CD4-positive, alpha-beta T cell treated with Interleukin-4 for 1 hour (primary cell): ENCODE data around the gene CCL18.
"Not testable (repeated sequence)": the region's sequence is repeated elsewhere in the genome, so short reads cannot be mapped to it uniquely, and the experiment has no call there.

Experiments used
- DNase-seq, 2 donors: peaks; one replicate each; pipeline ENCODE4 v3.0.0-alpha.2; 2020 to 2022

The CCL18 gene

GRCh38 chr17:36063786-36064541 lies at the start of gene CCL18:
CCL18 (plus strand) TSS chr17:36064272; CDS start chr17:36064343, 71 bp downstream.
- no peak for DNase-seq

GRCh38 chr17:36014946-36015345 lies 49.1 kb upstream of the CCL18 start:
- DNase-seq, result no peak

- DNase-seq, result not testable (repeated sequence)
These were observed 48.2 kb upstream of the CCL18 start for GRCh38 chr17:36015895-36016294.

- DNase-seq, result no peak
These were observed 47.5 kb upstream of the CCL18 start for GRCh38 chr17:36016555-36016954.

GRCh38 chr17:36017799-36018198 lies 46.3 kb upstream of the CCL18 start, which contains the start of gene CCL23:
CCL23 (minus strand) TSS chr17:36017972; CDS start chr17:36017897, 75 bp downstream.
- DNase-seq, result no peak

GRCh38 chr17:36019423-36019822 lies 44.6 kb upstream of the CCL18 start:
- no peak for DNase-seq

- no peak for DNase-seq
These were observed 39.8 kb upstream of the CCL18 start for GRCh38 chr17:36024106-36024869.

- DNase-seq, result no peak
These were observed 36.3 kb upstream of the CCL18 start for GRCh38 chr17:36027761-36028160.

GRCh38 chr17:36030956-36031355 lies 33.1 kb upstream of the CCL18 start:
- DNase-seq, result no peak

GRCh38 chr17:36034127-36034526 lies 29.9 kb upstream of the CCL18 start:
- DNase-seq, result no peak

GRCh38 chr17:36036235-36036634 lies 27.8 kb upstream of the CCL18 start:
- no peak for DNase-seq

- no peak for DNase-seq
These were observed 16.0 kb upstream of the CCL18 start for GRCh38 chr17:36048066-36048465.

- DNase-seq, result no peak
These were observed 14.4 kb upstream of the CCL18 start for GRCh38 chr17:36049643-36050042.

- no peak for DNase-seq
These were observed 8.9 kb upstream of the CCL18 start for GRCh38 chr17:36055171-36055570.

- DNase-seq, result no peak
These were observed 8.1 kb upstream of the CCL18 start for GRCh38 chr17:36055921-36056520.

- DNase-seq, result no peak
These were observed 6.2 kb upstream of the CCL18 start for GRCh38 chr17:36057911-36058310.

GRCh38 chr17:36059406-36059805 lies 4.7 kb upstream of the CCL18 start:
- DNase-seq, result no peak

- no peak for DNase-seq
These were observed 3.3 kb upstream of the CCL18 start for GRCh38 chr17:36060816-36061215.

- DNase-seq, result peak; percentile 70 to 71
These were observed 2.4 kb downstream of the CCL18 start for GRCh38 chr17:36066365-36066985.

- no peak for DNase-seq
These were observed 4.5 kb downstream of the CCL18 start for GRCh38 chr17:36068524-36068923.

- DNase-seq, result no peak
These were observed 5.1 kb downstream of the CCL18 start for GRCh38 chr17:36069136-36069535.

- DNase-seq, result no peak
These were observed 6.4 kb downstream of the CCL18 start for GRCh38 chr17:36070427-36070826.

GRCh38 chr17:36071751-36072150 lies 7.7 kb downstream of the CCL18 start:
- no peak for DNase-seq
